ENCODE data around the gene GRM2.

GRM2 gene

GRCh38 chr3:51706788-51707731, at the start of gene GRM2:
TSS of gene GRM2 (plus strand) at chr3:51707068. CDS start at chr3:51708984, 1,916 bp downstream.
- no peak for DNase-seq (ENCODE audit: extremely low read depth in 1 of 2, low read depth in 1 of 2)

DNA sequence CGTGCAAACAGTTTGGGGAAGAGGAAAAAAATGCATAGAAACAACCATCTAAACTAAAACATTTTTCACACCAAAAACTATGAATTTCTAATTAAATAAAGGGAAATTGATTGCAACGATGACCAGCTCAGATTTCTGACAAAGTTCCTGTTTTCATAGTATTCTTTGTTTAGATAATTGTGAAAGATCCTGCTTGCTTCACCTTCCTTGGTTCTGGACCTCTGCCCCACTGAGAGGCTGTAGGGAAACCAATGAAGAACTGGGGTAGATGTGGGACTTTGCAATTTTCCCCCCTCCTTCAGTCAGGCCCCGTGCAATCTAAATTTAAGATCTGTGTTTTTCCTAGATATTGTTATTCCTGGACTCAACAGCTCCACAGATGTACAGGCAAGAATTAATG, 49.6 kb upstream of the GRM2 start:
- no peak for DNase-seq (ENCODE audit: extremely low read depth in 1 of 2, low read depth in 1 of 2)

GRCh38 chr3:51659942-51660341, 46.9 kb upstream of the GRM2 start:
- DNase-seq (ENCODE audit: extremely low read depth in 1 of 2, low read depth in 1 of 2) = no peak

DNA sequence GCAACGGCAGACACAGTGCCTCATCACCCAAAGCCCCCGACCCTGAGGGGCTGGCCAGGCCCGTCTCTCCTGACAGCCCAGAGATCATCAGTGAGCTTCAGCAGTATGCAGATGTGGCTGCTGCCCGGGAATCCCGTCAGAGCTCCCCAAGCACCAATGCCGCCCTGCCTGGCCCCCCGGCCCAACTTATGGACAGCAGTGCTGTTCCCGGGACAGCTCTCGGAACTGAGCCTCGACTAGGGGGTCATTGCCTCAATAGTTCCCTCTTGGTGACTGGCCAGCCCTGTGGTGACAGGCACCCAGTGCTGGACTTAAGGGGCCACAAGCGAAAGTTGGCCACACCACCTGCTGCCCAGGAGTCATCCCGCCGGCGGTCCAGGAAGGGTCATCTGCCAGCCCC, 44.4 kb upstream of the GRM2 start:
- DNase-seq (ENCODE audit: extremely low read depth in 1 of 2, low read depth in 1 of 2) = no peak

DNA sequence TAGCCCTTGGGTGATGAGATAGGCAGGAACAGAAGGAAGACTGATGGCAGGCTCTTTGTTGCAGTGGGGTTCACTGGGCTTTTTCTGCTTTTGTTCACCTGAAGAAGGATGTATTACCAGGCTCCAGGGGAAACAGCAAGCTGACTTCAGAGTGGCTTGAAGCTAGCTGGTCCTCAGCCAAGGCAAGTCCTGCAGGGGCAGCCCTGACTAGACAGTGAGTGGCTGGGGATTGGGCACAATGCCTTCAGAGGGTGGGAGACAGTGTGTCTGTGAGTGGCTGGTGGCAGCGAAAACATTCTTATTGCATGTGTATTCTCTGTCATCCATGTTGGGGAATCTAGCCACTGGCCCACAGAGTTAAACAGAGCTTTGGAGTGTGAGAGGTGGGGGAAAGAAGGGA, 38.1 kb upstream of the GRM2 start:
- DNase-seq (ENCODE audit: extremely low read depth in 1 of 2, low read depth in 1 of 2) = no peak

DNA sequence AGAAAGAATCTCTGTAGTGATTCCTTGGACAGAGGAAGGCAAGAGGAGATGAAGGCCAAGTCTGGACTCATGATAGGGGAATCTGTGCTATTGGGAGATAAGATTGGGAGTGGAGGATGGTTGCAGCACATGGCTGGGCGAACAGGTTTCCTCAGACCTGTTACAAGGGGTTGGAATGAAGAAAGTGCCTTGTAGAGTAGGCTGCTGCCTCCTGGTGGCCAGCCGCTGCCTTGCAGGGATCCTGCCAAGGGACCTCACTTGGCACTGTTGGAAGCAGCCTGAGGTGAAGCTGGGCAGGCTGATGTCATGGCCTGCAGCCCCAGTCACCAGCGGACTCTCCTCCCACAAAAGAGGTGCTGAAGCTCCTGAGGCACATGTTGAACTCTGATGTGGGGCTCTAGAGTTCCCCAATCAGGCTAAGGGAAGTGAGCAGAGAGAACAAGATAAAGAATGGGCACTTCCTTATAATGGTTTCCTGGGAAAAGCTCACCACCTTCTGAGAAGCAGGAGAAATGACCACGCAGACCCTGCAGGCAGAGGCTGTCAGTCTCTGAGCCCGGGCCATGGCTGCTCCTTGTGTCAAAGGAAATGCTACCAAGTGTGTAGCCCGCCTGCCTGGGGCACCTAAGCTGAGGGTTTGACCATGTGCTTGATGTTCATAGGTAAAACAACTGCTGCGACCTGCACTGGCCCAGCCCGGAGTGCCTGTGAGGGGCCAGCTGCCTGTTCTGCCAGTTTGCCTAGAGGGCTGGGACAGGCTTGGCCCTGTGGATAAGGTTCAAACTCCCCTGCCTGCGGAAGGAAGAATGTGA, 37.4 kb upstream of the GRM2 start:
- DNase-seq (ENCODE audit: extremely low read depth in 1 of 2, low read depth in 1 of 2) = peak; percentile 37 to 70

- DNase-seq (ENCODE audit: extremely low read depth in 1 of 2, low read depth in 1 of 2) = no peak
These were observed 36.6 kb upstream of the GRM2 start for GRCh38 chr3:51670053-51670822.

GRCh38 chr3:51670823-51671733, 35.8 kb upstream of the GRM2 start, which contains the start of gene TEX264:
TSS of gene TEX264 (plus strand) at chr3:51671252. CDS start at chr3:51674305, 3,053 bp downstream.
- peak; percentile 79 to 93 for DNase-seq (ENCODE audit: extremely low read depth in 1 of 2, low read depth in 1 of 2)

DNA sequence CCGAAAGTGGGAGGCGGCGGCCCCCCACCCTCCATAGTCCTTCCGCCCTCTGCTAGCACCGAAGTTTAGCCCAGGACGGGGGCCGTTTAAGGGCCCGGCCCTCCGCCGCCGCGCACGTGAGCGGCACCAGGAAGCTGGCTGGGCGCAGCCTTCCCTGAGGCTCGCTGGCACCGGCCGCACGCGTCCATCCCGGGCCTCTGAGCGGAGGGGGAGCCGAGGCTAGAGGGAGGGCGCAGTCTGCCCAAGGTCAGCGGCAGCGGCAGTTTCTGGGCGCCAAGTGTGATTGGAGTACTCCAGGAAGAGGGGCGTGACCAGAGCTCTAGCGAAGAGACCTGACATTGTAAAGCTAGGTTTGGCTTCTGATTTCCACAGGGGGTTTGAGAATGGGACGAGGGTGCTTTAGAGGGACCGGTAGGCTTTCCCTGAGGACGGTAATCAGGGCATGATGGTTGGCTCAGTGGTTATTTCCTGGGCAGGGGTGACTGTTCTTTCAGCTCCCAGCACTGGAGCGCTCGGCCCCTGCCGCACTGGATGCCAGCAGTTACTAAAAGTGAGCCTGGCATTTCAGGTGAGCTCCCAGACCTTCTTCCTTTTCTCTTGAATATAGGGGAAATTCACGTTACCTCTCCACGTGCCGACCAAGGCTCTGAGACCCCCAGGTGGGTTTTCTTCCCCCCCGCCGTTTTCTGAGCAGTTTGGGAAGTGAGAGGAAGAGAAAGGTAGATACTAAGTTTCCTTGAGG, 35.0 kb upstream of the GRM2 start:
- peak in 1 of 2 donors; percentile 38 for DNase-seq (ENCODE audit: extremely low read depth in 1 of 2, low read depth in 1 of 2)

GRCh38 chr3:51673181-51673801, 33.6 kb upstream of the GRM2 start:
- no peak for DNase-seq (ENCODE audit: extremely low read depth in 1 of 2, low read depth in 1 of 2)

- DNase-seq (ENCODE audit: extremely low read depth in 1 of 2, low read depth in 1 of 2) = no peak
These were observed 32.8 kb upstream of the GRM2 start for GRCh38 chr3:51673802-51674654.

- DNase-seq (ENCODE audit: extremely low read depth in 1 of 2, low read depth in 1 of 2) = no peak
These were observed 31.7 kb upstream of the GRM2 start for GRCh38 chr3:51675201-51675611.

- no peak for DNase-seq (ENCODE audit: extremely low read depth in 1 of 2, low read depth in 1 of 2)
These were observed 30.7 kb upstream of the GRM2 start for GRCh38 chr3:51676102-51676640.

GRCh38 chr3:51677358-51677757, 29.5 kb upstream of the GRM2 start:
- DNase-seq (ENCODE audit: extremely low read depth in 1 of 2, low read depth in 1 of 2) = no peak

DNA sequence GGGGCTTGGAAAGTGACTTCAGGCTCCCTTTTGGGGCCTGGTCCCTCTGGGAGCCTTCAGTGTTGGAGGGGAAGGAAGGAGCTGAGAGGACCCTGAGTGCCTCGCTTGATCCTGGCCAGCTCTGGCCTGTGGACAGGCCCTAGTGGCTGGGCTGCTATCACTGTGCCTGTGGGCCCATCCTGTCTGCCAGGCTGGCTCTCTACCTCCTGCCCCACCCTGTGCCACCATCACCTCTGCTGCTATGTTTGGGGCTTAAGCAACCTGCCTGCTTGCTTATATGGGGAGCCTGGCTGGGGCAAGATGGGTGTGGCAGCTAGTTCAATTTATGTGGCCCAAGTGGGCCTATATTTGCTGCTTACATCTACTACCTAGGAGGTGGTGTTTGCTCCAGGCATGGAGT, 28.7 kb upstream of the GRM2 start:
- DNase-seq (ENCODE audit: extremely low read depth in 1 of 2, low read depth in 1 of 2) = no peak

DNA sequence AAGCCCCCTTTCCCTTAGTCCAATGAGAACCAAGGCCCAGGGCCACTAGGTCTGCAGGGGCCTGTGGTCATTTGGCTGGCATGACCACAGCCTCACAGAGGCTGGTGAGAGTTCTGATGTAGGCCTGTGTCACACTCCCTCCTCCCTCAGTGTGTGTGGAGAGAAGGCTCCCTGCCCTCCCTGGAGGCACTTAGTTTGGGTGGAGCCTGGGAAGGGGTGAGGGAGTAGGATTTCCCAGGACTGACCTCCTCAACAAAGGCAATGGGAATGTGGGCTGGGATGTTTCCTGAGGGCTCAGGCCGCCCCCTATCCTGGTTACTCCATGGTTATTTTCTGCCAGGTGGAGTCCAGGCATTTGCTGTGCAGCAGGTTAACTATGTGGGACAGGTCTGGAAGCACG, 28.2 kb upstream of the GRM2 start:
- no peak for DNase-seq (ENCODE audit: extremely low read depth in 1 of 2, low read depth in 1 of 2)

GRCh38 chr3:51679318-51679717, 27.6 kb upstream of the GRM2 start:
- DNase-seq (ENCODE audit: extremely low read depth in 1 of 2, low read depth in 1 of 2) = no peak

GRCh38 chr3:51679777-51680176, 27.1 kb upstream of the GRM2 start:
- DNase-seq (ENCODE audit: extremely low read depth in 1 of 2, low read depth in 1 of 2) = no peak
